Neural progenitor cell (in vitro differentiated cells): ENCODE data around the gene KIAA2012.

ENCODE experiments used
- EZH2 ChIP-seq: fragments of 200-600 bp; sonication (generic); IDR thresholded peaks from 2 replicates; pipeline ENCODE4 v1.6.1; 2017; ENCODE audit warnings: antibody characterized with exemption, mild to moderate bottlenecking, moderate library complexity
- EZH2phosphoT487 ChIP-seq: fragments of 200-600 bp; sonication (generic); IDR thresholded peaks from 2 replicates; pipeline ENCODE4 v1.6.1; 2017; ENCODE audit warnings: antibody characterized with exemption
- TF ChIP-seq, protein P1 (sequence below): fragments of 200-600 bp; sonication (generic); IDR thresholded peaks from 2 replicates; pipeline ENCODE4 v1.5.1; 2017; ENCODE audit warnings: antibody characterized with exemption, mild to moderate bottlenecking

DNA sequence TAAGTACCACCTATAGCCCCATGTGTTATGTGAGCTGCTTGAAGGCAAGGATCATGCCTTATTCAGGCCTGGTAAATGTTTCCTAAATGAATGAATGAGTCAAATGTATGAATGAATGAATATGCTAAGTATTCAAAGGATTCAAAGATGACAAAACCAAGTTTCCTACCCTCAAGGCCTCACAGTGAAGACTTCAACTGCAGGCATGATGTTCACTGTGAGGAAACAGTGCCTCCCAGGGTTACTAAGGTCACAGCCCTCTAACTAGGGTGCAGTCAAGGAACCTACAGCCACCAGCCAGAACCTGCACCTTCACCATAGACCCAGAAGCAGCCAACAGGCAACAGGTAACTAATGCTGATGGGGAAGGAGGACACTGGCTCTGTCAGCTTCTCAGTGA is 96.1 kb downstream of the KIAA2012 start:
- TF ChIP-seq, protein P1, sequence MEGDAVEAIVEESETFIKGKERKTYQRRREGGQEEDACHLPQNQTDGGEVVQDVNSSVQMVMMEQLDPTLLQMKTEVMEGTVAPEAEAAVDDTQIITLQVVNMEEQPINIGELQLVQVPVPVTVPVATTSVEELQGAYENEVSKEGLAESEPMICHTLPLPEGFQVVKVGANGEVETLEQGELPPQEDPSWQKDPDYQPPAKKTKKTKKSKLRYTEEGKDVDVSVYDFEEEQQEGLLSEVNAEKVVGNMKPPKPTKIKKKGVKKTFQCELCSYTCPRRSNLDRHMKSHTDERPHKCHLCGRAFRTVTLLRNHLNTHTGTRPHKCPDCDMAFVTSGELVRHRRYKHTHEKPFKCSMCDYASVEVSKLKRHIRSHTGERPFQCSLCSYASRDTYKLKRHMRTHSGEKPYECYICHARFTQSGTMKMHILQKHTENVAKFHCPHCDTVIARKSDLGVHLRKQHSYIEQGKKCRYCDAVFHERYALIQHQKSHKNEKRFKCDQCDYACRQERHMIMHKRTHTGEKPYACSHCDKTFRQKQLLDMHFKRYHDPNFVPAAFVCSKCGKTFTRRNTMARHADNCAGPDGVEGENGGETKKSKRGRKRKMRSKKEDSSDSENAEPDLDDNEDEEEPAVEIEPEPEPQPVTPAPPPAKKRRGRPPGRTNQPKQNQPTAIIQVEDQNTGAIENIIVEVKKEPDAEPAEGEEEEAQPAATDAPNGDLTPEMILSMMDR: no peak
- TF ChIP-seq EZH2 (no peak), EZH2phosphoT487 (no peak)
